Esophagus squamous epithelium (tissue), 5 donors: Measurements from ENCODE around the gene TYK2. TPM values are rescaled to one million over a fixed set of nuclear protein-coding genes. Genes with fewer than 3 reads are reported as not detected.
A peak's percentile ranks its signal among the peaks of the same experiment; 100 is the strongest.
"Not testable (repeated sequence)": the region's sequence is repeated elsewhere in the genome, so short reads cannot be mapped to it uniquely, and the experiment has no call there.

Source experiments
- DNase-seq: peaks from one replicate; lab custom pipeline; 2025; lab: John Stamatoyannopoulos, UW
- H3K27ac ChIP-seq, 4 donors: fragments of 200-600 bp; sonication (generic); one replicate each; pipeline ENCODE4 v1.5.1; 2016 to 2019; ENCODE audit warnings: mild to moderate bottlenecking in 1 of 4
- H3K27me3 ChIP-seq, 4 donors: fragments of 200-600 bp; sonication (generic); 1 replicate in 3 of 4; 2 replicates in 1 of 4; pipeline versions ENCODE4 v1.5.1 to v1.6.0; 2017 to 2021; ENCODE audit warnings: antibody characterized with exemption in 1 of 4
- H3K36me3 ChIP-seq, 3 donors: fragments of 200-600 bp; sonication (generic); one replicate each; pipeline ENCODE4 v1.5.1; 2016 to 2019
- H3K4me1 ChIP-seq, 3 donors: fragments of 200-600 bp; sonication (generic); one replicate each; pipeline ENCODE4 v1.5.1; 2017 to 2019
- H3K4me3 ChIP-seq, 4 donors: fragments of 200-600 bp; sonication (generic); 1 replicate in 3 of 4; 2 replicates in 1 of 4; pipeline ENCODE4 v1.5.1; 2016 to 2019; ENCODE audit warnings: mild to moderate bottlenecking in 2 of 4, moderate library complexity in 1 of 4
- H3K9me3 ChIP-seq, 3 donors: fragments of 200-600 bp; sonication (generic); one replicate each; pipeline ENCODE4 v1.5.1; 2016 to 2019
- POLR2A ChIP-seq, 4 donors: fragments of 450-650 bp; IDR thresholded peaks; one replicate each; pipeline ENCODE4 v1.6.1; 2017; ENCODE audit warnings: antibody characterized with exemption in 4 of 4, mild to moderate bottlenecking in 4 of 4, moderate library complexity in 3 of 4
- WGBS, 2 donors: methylation state at CpG; one replicate each; pipeline ENCODE4 v1.1.5; 2018; 5-methylcytosine and 5-hydroxymethylcytosine counted together
- intact Hi-C: fragments of 100-400 bp; cut with DNase I; formaldehyde crosslinking; loops from one replicate; pipeline ENCODE4 v1.15.0; 2022
- total RNA-seq, 4 donors: library from RNA; depleted of rRNA; stranded (reverse); fragments of >200 nt; gene quantifications; one replicate each; pipeline ENCODE4 v1.1.0, GENCODE V29; 2016
- TF ChIP-seq, protein P1 (sequence below), 6 experiments: fragments of 450-650 bp in 4 of 6; fragments of 200-600 bp in 2 of 6; sonication (generic) in 2 of 6; IDR thresholded peaks; one replicate each; pipeline ENCODE4 v1.5.1; 2016 to 2019; ENCODE audit warnings: antibody characterized with exemption in 6 of 6, mild to moderate bottlenecking in 4 of 6, moderate library complexity in 4 of 6
- donor health status: DM: yes; HTN: yes; CAD: no.

TYK2 gene
- total RNA-seq, 4 donors from 2014 or later: 41.8 to 74.2 (median 50.7) TPM

DNA sequence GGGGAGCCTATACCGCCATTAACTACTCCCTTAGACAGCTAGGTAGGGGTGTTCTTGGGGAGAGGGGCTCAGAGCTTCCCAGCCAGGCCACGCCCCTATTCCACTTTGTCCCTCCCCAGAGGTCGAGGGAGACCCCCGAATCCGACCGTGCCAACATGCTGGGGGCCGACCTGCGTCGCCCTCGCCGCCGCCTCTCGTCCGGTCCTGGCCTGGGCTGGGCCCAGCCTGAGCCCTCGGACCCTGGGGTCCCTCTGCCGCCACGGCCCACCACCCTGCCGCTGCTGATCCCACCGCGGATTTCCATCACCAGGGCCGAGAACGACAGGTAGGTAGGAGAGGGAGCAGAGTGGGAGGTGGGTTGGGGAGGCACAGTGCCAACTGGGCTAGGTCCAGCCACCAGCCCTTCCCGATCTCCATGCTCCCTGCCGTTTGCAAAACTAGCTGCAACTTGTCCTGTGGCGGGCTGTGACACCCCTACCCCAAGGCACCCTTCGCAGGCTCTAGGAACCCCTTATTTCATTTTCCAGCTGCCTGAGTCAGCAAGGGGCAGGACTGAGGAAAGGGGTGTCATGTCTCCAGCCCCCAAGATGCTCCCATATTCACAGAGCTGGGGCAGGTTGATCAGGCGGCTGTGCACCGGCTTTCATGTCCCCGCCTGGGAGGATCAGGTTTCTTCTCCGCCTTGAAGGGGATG is 37.3 kb upstream of the TYK2 start:
- 2 to 8% methylated on average over 9 to 11 of the region's 30 CpGs for WGBS, 2 donors
- Histone ChIP-seq H3K27me3 (peaks cover 15 to 77% (median 37%) of the 10 kb centered on the region in 4 donors), H3K4me3 (no peak overlapping the region)

DNA sequence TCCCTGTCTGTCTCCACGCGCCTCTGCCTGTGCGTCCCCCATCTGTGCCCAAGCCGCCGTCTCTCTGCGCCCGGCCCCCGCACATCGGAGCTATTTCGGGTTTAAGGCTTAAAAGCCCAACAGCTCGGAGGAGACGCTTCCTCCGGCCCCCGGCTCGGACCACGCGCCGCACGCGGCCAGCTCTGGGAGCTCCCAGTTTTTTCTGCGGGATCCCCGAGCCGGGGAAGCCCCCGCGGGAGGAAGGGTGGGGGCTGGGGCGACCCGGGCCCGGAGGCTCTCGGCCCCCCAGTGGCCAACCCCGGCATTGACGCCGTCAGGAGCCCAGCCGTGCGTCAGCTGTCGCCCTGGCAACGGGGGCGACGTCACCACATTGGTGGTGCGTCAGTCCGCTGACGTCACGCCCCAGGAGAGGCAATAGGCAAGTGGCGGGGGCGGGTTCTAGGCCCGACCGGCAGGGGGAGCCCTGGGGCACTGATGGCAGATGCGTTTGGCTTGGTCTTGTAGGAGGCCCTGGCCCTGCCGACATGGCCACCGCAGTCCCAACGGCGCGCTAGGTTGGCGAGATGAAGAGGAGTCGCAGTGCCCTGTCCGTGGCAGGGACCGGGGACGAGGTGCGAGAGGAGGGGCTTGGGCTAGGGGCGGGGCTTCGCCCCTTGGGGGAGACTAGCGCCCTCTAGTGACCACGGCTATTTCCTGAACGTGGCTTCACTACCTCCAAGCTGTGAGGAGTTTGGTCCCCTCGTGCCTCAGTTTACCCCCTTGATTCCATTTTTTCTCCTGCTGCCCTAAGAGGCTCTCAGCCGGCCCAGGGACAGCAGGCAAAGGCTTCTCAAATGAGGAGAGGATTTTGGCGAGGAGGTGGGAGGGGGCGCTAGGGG is 36.2 kb upstream of the TYK2 start:
- intact Hi-C loops: no loop called here
- Histone ChIP-seq H3K9me3 (peaks cover 0 to 3% (median 0%) of the 10 kb centered on the region in 3 donors), H3K27me3 (peaks cover 15 to 66% (median 32%) of the 10 kb centered on the region in 4 donors), H3K4me1 (peaks cover 35 to 60% (median 39%) of the 10 kb centered on the region in 3 donors), H3K4me3 (peak overlapping the region; percentile 15 to 61 (median 44)), H3K27ac (peak overlapping the region in 2 of 4 donors; percentile 54 to 59), H3K36me3 (no peaks in the 10 kb centered on the region)
- peak; percentile 38 for DNase-seq
- TF ChIP-seq POLR2A (IDR thresholded peaks at IDR 0.05): no peak
- TF ChIP-seq, protein P1, sequence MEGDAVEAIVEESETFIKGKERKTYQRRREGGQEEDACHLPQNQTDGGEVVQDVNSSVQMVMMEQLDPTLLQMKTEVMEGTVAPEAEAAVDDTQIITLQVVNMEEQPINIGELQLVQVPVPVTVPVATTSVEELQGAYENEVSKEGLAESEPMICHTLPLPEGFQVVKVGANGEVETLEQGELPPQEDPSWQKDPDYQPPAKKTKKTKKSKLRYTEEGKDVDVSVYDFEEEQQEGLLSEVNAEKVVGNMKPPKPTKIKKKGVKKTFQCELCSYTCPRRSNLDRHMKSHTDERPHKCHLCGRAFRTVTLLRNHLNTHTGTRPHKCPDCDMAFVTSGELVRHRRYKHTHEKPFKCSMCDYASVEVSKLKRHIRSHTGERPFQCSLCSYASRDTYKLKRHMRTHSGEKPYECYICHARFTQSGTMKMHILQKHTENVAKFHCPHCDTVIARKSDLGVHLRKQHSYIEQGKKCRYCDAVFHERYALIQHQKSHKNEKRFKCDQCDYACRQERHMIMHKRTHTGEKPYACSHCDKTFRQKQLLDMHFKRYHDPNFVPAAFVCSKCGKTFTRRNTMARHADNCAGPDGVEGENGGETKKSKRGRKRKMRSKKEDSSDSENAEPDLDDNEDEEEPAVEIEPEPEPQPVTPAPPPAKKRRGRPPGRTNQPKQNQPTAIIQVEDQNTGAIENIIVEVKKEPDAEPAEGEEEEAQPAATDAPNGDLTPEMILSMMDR (IDR thresholded peaks at IDR 0.05): peak; percentile 61 to 91 (median 86)
- WGBS, 2 donors: 11 to 15% methylated on average over 10 to 25 of the region's 67 CpGs

More for the DNA sequence above, 37.3 kb upstream of the TYK2 start:
- no peaks in the 10 kb centered on the region for H3K36me3 ChIP-seq
- peaks cover 0 to 3% (median 0%) of the 10 kb centered on the region in 3 donors for H3K9me3 ChIP-seq
- intact Hi-C loops: no loop called here
- TF ChIP-seq POLR2A (IDR thresholded peaks at IDR 0.05): no peak
- TF ChIP-seq, protein P1 (IDR thresholded peaks at IDR 0.05): no peak
- DNase-seq: no peak
- H3K27ac ChIP-seq: no peak overlapping the region
- peaks cover 35 to 60% (median 39%) of the 10 kb centered on the region in 3 donors for H3K4me1 ChIP-seq

DNA sequence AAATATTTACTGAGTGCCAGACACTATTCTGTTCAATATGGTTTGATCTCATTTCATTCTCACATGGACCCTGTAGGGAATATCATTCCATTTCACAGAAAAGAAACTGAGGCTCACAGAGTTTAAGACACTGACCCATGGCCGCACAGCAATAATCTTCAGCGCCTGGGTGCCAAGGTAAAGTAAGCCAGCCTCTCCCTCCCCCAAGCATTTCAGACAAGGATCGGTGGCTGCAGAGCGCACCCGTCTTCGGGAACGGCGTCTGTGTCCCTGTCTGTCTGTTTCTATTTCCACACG is 35.7 kb upstream of the TYK2 start:
- DNase-seq: no peak
- H3K4me3 ChIP-seq: peak overlapping the region; percentile 15 to 61 (median 44)
- TF ChIP-seq POLR2A (IDR thresholded peaks at IDR 0.05): no peak
- TF ChIP-seq, protein P1 (IDR thresholded peaks at IDR 0.05): no peak
- H3K36me3 ChIP-seq: no peaks in the 10 kb centered on the region
- WGBS, 2 donors: 4% methylated on average over 9 of the region's 9 CpGs; no CpG with 5 or more reads in 1 of the 2 donors
- intact Hi-C loops: no loop called here
- H3K9me3 ChIP-seq: peaks cover 0 to 3% (median 0%) of the 10 kb centered on the region in 3 donors
- peak overlapping the region in 2 of 4 donors; percentile 54 to 59 for H3K27ac ChIP-seq
- H3K27me3 ChIP-seq: peaks cover 15 to 60% (median 26%) of the 10 kb centered on the region in 4 donors
- H3K4me1 ChIP-seq: peaks cover 31 to 55% (median 39%) of the 10 kb centered on the region in 3 donors

DNA sequence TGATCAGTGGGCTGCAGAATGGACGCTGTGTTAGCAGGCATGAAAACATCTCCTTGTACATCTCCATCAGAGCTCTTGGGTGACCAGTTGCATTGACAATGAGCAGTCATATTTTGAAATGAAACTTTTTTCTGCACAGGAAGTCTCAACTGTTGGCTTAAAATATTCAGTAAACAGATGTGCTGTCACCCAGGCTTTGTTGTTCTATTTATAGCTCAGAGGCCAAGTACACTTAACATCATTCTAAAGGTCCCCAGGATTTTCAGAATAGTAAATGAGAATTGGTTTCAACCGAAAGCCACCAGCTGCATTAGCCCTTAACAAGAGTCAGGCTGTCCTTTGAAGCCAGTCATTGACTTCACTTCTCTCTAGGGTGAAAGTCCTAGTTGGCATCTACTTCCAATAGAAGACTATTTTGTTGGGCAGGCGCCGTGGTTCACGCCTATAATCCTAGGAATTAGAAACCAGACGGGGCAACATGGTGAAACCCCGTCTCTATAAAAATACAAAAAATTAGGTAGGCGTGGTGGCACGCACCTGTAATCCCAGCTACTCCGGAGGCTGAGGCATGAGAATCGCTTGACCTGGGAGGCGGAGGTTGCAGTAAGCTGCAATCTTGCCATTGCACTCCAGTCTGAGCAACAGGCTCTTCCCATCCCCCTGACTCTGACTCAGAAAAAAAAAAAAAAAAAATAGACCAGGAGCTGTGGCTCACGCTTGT is 32.0 kb upstream of the TYK2 start:
- intact Hi-C loops: no loop called here
- 54 to 56% methylated on average over 12 to 13 of the region's 13 CpGs for WGBS, 2 donors
- H3K27me3 ChIP-seq: peaks cover 0 to 53% (median 1%) of the 10 kb centered on the region in 4 donors
- no peak overlapping the region for H3K4me3 ChIP-seq
- peaks cover 0 to 3% (median 0%) of the 10 kb centered on the region in 3 donors for H3K9me3 ChIP-seq
- H3K27ac ChIP-seq: peak overlapping the region in 1 of 4 donors; percentile 33
- TF ChIP-seq POLR2A (IDR thresholded peaks at IDR 0.05): no peak
- TF ChIP-seq, protein P1 (IDR thresholded peaks at IDR 0.05): no peak
- H3K4me1 ChIP-seq: peaks cover 0 to 41% (median 5%) of the 10 kb centered on the region in 3 donors
- no peak for DNase-seq
- no peaks in the 10 kb centered on the region for H3K36me3 ChIP-seq

DNA sequence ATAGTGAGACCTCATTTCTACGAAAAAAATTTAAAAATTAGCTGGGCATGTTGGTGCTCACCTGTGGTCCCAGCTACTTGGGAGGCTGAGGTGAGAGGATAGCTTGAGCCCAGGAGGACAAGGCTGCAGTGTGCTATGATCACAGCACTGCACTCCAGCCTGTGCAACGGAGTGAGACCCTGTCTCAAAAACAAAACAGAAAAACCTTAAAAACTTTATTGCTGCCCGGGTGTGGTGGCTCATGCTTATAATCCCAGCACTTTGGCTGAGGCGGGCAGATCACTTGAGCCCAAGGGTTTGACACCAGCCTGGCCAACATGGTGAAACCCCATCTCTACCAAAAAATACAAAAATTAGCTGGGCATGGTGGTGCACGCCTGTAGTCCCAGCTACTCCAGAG is 30.9 kb upstream of the TYK2 start:
- intact Hi-C loops, H3K9me3 ChIP-seq, H3K4me3 ChIP-seq, H3K27ac ChIP-seq, DNase-seq, H3K36me3 ChIP-seq: not testable (repeated sequence)
- 68 to 82% methylated on average over 5 of the region's 5 CpGs for WGBS, 2 donors
- Histone ChIP-seq H3K27me3 (peaks cover 0 to 53% (median 0%) of the 10 kb centered on the region in 4 donors), H3K4me1 (peaks cover 0 to 40% (median 0%) of the 10 kb centered on the region in 3 donors)
